K562 (cell line): ENCODE measurements around the gene PTTG1IP. TPM values are rescaled to one million over a fixed set of nuclear protein-coding genes. Genes with fewer than 3 reads are reported as not detected.

Experiments
- ARID1B ChIP-seq: fragments of 450-650 bp; IDR thresholded peaks from 2 replicates; pipeline ENCODE4 v1.6.1; 2016; ENCODE audit warnings: antibody characterized with exemption, mild to moderate bottlenecking, inconsistent platforms
- CEBPG ChIP-seq, 3 experiments: fragments of 200-800 bp in 1 of 3; sonication (Bioruptor generic) in 1 of 3; sonication (generic) in 1 of 3; formaldehyde crosslinking in 1 of 3; IDR thresholded peaks in 2 of 3; conservative IDR thresholded peaks in 1 of 3; 2 replicates each; pipeline versions ENCODE4 v1.6.1 to v1.8.0; 2016 to 2022; ENCODE audit warnings: missing compliant biosample characterization in 2 of 3, missing genetic modification characterization in 2 of 3, mild to moderate bottlenecking in 1 of 3, missing genetic modification reagents in 1 of 3
- ELF2 ChIP-seq: fragments of 250-450 bp; sonication (Bioruptor Pico); IDR thresholded peaks from 2 replicates; pipeline ENCODE4 v1.5.0; 2021; ENCODE audit warnings: mild to moderate bottlenecking
- ESRRA ChIP-seq: fragments of 450-650 bp; IDR thresholded peaks from 2 replicates; pipeline ENCODE4 v1.6.1; 2014; ENCODE audit warnings: low read depth, mild to moderate bottlenecking, moderate library complexity, borderline replicate concordance
- GABPA ChIP-seq: fragments of 200-800 bp; sonication (Bioruptor generic); conservative IDR thresholded peaks from 2 replicates; pipeline ENCODE4 v1.6.1; 2016; ENCODE audit warnings: low read depth, missing genetic modification characterization, missing compliant biosample characterization
- KAT7 ChIP-seq: sonication (generic); formaldehyde crosslinking; IDR thresholded peaks from 2 replicates; pipeline ENCODE4 v1.8.0; 2022; ENCODE audit warnings: missing genetic modification reagents, mild to moderate bottlenecking, borderline replicate concordance
- MNT ChIP-seq, 2 experiments: fragments of 450-650 bp; conservative IDR thresholded peaks; 2 replicates each; pipeline ENCODE4 v1.6.1; 2017; ENCODE audit warnings: mild to moderate bottlenecking in 2 of 2, moderate library complexity in 2 of 2
- NFXL1 ChIP-seq: fragments of 450-650 bp; formaldehyde crosslinking; IDR thresholded peaks from 2 replicates; pipeline ENCODE4 v1.4.0; 2021; ENCODE audit warnings: mild to moderate bottlenecking
- PKNOX1 ChIP-seq: fragments of 450-650 bp; IDR thresholded peaks from 2 replicates; pipeline ENCODE4 v1.6.1; 2016
- POLR2H ChIP-seq: IDR thresholded peaks from 2 replicates; pipeline ENCODE4 v1.6.1; 2016; ENCODE audit warnings: missing genetic modification characterization, low read depth, mild to moderate bottlenecking, control low read depth, missing compliant biosample characterization, moderate library complexity
- SMAD4 ChIP-seq: fragments of 250-450 bp; sonication (Bioruptor Pico); conservative IDR thresholded peaks from 2 replicates; pipeline ENCODE4 v1.8.0; 2021; ENCODE audit warnings: inconsistent platforms, mild to moderate bottlenecking, moderate library complexity
- SOX6 ChIP-seq: fragments of 450-650 bp; IDR thresholded peaks from 2 replicates; pipeline ENCODE4 v1.6.1; 2014; ENCODE audit warnings: mild to moderate bottlenecking
- TAL1 ChIP-seq: fragments of 450-650 bp; IDR thresholded peaks from 2 replicates; pipeline ENCODE4 v1.6.1; 2016; ENCODE audit warnings: mild to moderate bottlenecking
- TEAD1 ChIP-seq, 2 experiments: fragments of 450-650 bp in 1 of 2; sonication (generic) in 1 of 2; formaldehyde crosslinking; IDR thresholded peaks; 2 replicates each; pipeline versions ENCODE4 v1.4.0 to v1.8.0; 2020 to 2022; ENCODE audit warnings: mild to moderate bottlenecking in 2 of 2, missing genetic modification reagents in 1 of 2
- ZNF407 ChIP-seq: fragments of 450-650 bp; IDR thresholded peaks from 2 replicates; pipeline ENCODE4 v1.6.1; 2016; ENCODE audit warnings: low read depth
- ZNF668 ChIP-seq: fragments of 250-450 bp; sonication (Bioruptor Pico); IDR thresholded peaks from 2 replicates; pipeline ENCODE4 v1.8.0; 2022; ENCODE audit warnings: mild to moderate bottlenecking, inconsistent platforms
- polyA plus RNA-seq, 8 experiments: library from polyadenylated mRNA; depleted of rRNA in 4 of 8; stranded (reverse) in 5 of 8; unstranded in 3 of 8; fragments of >200 nt; fragmentation: Nextera tagmentation in 2 of 8; fragmentation: Illumina TruSeq in 1 of 8; extraction: Ambion mirVana in 2 of 8; extraction: Trizol in 1 of 8; gene quantifications; 2 replicates each; pipeline versions ENCODE4 v1.2.1 to v1.2.3, GENCODE V29; 2011 to 2014; ENCODE audit warnings: inconsistent platforms in 1 of 8, missing spikeins in 1 of 8
- total RNA-seq, 7 experiments: library from RNA; depleted of rRNA in 6 of 7; stranded (reverse); fragments of >200 nt in 6 of 7; fragmentation: Illumina TruSeq in 2 of 7; extraction: Trizol in 2 of 7; gene quantifications; 2 replicates each; pipeline versions ENCODE4 v1.2.1 to v1.2.3, GENCODE V29; 2011 to 2021; ENCODE audit warnings: low replicate concordance in 1 of 7

The PTTG1IP gene
- total and polyA plus RNA-seq, 9 of the 15 experiments (the other 6 are each of a cell fraction or from before 2014, with no cell fraction given) = 5.0 to 99.3 (median 82.4) TPM

- TF ChIP-seq CEBPG (CRISPR knock-in tag; IDR thresholded peaks at IDR 0.05) = peak; percentile 78
- TF ChIP-seq CEBPG (tag; conservative IDR thresholded peaks at IDR 0.05 in 1 of 2, IDR thresholded peaks at IDR 0.05 in 1 of 2) = peak; percentile 77 to 85; a peak in 3 of 4 replicates
- TF ChIP-seq ZNF668 (CRISPR knock-in tag) = 0 out of 2 replicates have a peak, but pooled peaks have one; percentile 4
- TF ChIP-seq POLR2H = no peak
- TF ChIP-seq NFXL1 = no peak
- no peak for TF ChIP-seq ELF2 (CRISPR knock-in tag)
- 0 out of 4 replicates have a peak, but pooled peaks of 1 of the 2 experiments have one; percentile 50 for TF ChIP-seq TEAD1 (CRISPR knock-in tag; IDR thresholded peaks at IDR 0.05)
- TF ChIP-seq SOX6 = peak; percentile 94
- TF ChIP-seq SMAD4 (CRISPR knock-in tag) = peak; percentile 60
- TF ChIP-seq ARID1B = peak; percentile 82
- TF ChIP-seq KAT7 (CRISPR knock-in tag) = peak; percentile 72; the same call in 1 of the 2 replicates
- peak; percentile 59 for TF ChIP-seq TAL1
- peak; percentile 14; the same call in 1 of the 2 replicates for TF ChIP-seq ESRRA
- TF ChIP-seq GABPA (tag) = peak; percentile 69
- peak; percentile 84 for TF ChIP-seq ZNF407
- peak in 1 of 2 experiments; percentile 30; a peak in 2 of 4 replicates for TF ChIP-seq MNT (conservative IDR thresholded peaks at IDR 0.05)
- TF ChIP-seq PKNOX1 = peak; percentile 27; the same call in 1 of the 2 replicates
Measured at GRCh38 chr21:44880405-44881197, 7.1 kb upstream of the PTTG1IP start (continued).
